ENCODE measurements around the gene CEP89. TPM values are rescaled to one million over a fixed set of nuclear protein-coding genes. Genes with fewer than 3 reads are reported as not detected.
"Not testable (repeated sequence)": the region's sequence is repeated elsewhere in the genome, so short reads cannot be mapped to it uniquely, and the experiment has no call there.

Gene CEP89
- total and polyA plus RNA-seq, 5 experiments from 2014 or later: 6.8 to 17.8 (median 11.3) TPM

GRCh38 chr19:32832825-32833224, 138.9 kb downstream of the CEP89 start:
- H3K27me3 Mint-ChIP-seq, H3K9me3 Mint-ChIP-seq, H3K4me3 Mint-ChIP-seq, ATAC-seq, DNase-seq, H3K36me3 Mint-ChIP-seq, POLR2A ChIA-PET: not testable (repeated sequence)
- Mint-ChIP-seq H3K4me1 (peaks cover 0 to 16% (median 5%) of the 10 kb centered on the region in 4 donors), H3K27ac (peak overlapping the region in 1 of 10 donors; percentile 7)

- DNase-seq, H3K9me3 Mint-ChIP-seq, H3K4me3 Mint-ChIP-seq, H3K27me3 Mint-ChIP-seq, ATAC-seq, H3K36me3 Mint-ChIP-seq, POLR2A ChIA-PET: not testable (repeated sequence)
- Mint-ChIP-seq H3K4me1 (peaks cover 0 to 12% (median 5%) of the 10 kb centered on the region in 4 donors), H3K27ac (peak overlapping the region in 1 of 10 donors; percentile 79)
Measured at GRCh38 chr19:32832094-32832493, 139.7 kb downstream of the CEP89 start.

GRCh38 chr19:32831611-32832010, 140.1 kb downstream of the CEP89 start:
- Mint-ChIP-seq H3K36me3 (no peaks in the 10 kb centered on the region), H3K27me3 (peaks cover 0 to 2% (median 0%) of the 10 kb centered on the region in 5 donors), H3K4me1 (peaks cover 0 to 12% (median 4%) of the 10 kb centered on the region in 4 donors), H3K4me3 (no peak overlapping the region), H3K27ac (peak overlapping the region in 1 of 10 donors; percentile 79), H3K9me3 (no peaks in the 10 kb centered on the region)
- no peak for DNase-seq
- POLR2A ChIA-PET: interaction anchor here (0.6 kb wide), 1 partner anchor 252 kb away, joined by 4 read pairs; no protein-coding TSS in a partner anchor
- no peak for ATAC-seq

- no peaks in the 10 kb centered on the region for H3K9me3 Mint-ChIP-seq
- H3K4me1 Mint-ChIP-seq: peaks cover 0 to 12% (median 4%) of the 10 kb centered on the region in 4 donors
- H3K27ac Mint-ChIP-seq: no peak overlapping the region
- ATAC-seq: no peak
- H3K27me3 Mint-ChIP-seq: peaks cover 0 to 2% (median 0%) of the 10 kb centered on the region in 5 donors
- DNase-seq: no peak
- no peak overlapping the region for H3K4me3 Mint-ChIP-seq
- no peaks in the 10 kb centered on the region for H3K36me3 Mint-ChIP-seq
- POLR2A ChIA-PET: no interaction called here
Measured at GRCh38 chr19:32830231-32831014, 141.3 kb downstream of the CEP89 start.

- ATAC-seq: no peak
- peak overlapping the region in 3 of 10 donors; percentile 13 to 60 (median 55) for H3K27ac Mint-ChIP-seq
- no peaks in the 10 kb centered on the region for H3K36me3 Mint-ChIP-seq
- DNase-seq: no peak
- peaks cover 0 to 15% (median 7%) of the 10 kb centered on the region in 4 donors for H3K4me1 Mint-ChIP-seq
- H3K9me3 Mint-ChIP-seq: no peaks in the 10 kb centered on the region
- POLR2A ChIA-PET: interaction anchor here (0.6 kb wide), 1 partner anchor 249 kb away, joined by 3 read pairs; no protein-coding TSS in a partner anchor
- H3K4me3 Mint-ChIP-seq: peak overlapping the region in 7 of 10 donors; percentile 33 to 80 (median 52)
- H3K27me3 Mint-ChIP-seq: peaks cover 0 to 9% (median 4%) of the 10 kb centered on the region in 5 donors
Measured at GRCh38 chr19:32829345-32829896, 142.3 kb downstream of the CEP89 start.

- H3K36me3 Mint-ChIP-seq: no peaks in the 10 kb centered on the region
- DNase-seq: no peak
- no peak for ATAC-seq
- H3K9me3 Mint-ChIP-seq: no peaks in the 10 kb centered on the region
- peak overlapping the region in 4 of 10 donors; percentile 13 to 60 (median 56) for H3K27ac Mint-ChIP-seq
- POLR2A ChIA-PET: interaction anchor here (0.6 kb wide), 1 partner anchor 249 kb away, joined by 3 read pairs; no protein-coding TSS in a partner anchor
- peaks cover 0 to 12% (median 4%) of the 10 kb centered on the region in 5 donors for H3K27me3 Mint-ChIP-seq
- H3K4me1 Mint-ChIP-seq: peaks cover 0 to 18% (median 7%) of the 10 kb centered on the region in 4 donors
- H3K4me3 Mint-ChIP-seq: peak overlapping the region in 8 of 10 donors; percentile 33 to 80 (median 54)
Measured at GRCh38 chr19:32828643-32829344, 143.0 kb downstream of the CEP89 start.

GRCh38 chr19:32828139-32828538, 143.6 kb downstream of the CEP89 start:
- ATAC-seq (no peak), DNase-seq (no peak)
- Mint-ChIP-seq H3K36me3 (no peaks in the 10 kb centered on the region), H3K9me3 (no peaks in the 10 kb centered on the region), H3K4me3 (no peak overlapping the region), H3K27ac (peak overlapping the region in 1 of 10 donors; percentile 11), H3K4me1 (peaks cover 0 to 20% (median 8%) of the 10 kb centered on the region in 4 donors), H3K27me3 (peaks cover 0 to 18% (median 6%) of the 10 kb centered on the region in 5 donors)
- POLR2A ChIA-PET: no interaction called here

Other genes with a start within 250 kb of the CEP89 start
- 1 to 10 TPM in 1 of 2 experiments, under 1 TPM in 1; 0.93 to 1.5 TPM for gene SLC7A9, start 102.2 kb downstream of the CEP89 start, total RNA-seq
- gene SLC7A9, start 102.2 kb downstream of the CEP89 start, polyA plus RNA-seq: not detected
- 1 to 10 TPM; 1.3 to 2.0 TPM for gene FAAP24, start 284 bp upstream of the CEP89 start, total RNA-seq
- 1 to 10 TPM; 1.5 to 4.6 (median 1.9) TPM for gene FAAP24, start 284 bp upstream of the CEP89 start, polyA plus RNA-seq
- 1 to 10 TPM; 1.8 to 2.8 TPM for gene RHPN2, start 92.9 kb upstream of the CEP89 start, total RNA-seq
- 1 to 10 TPM in 2 of 3 donors, under 1 TPM in 1; 0.06 to 2.7 (median 1.1) TPM for gene RHPN2, start 92.9 kb upstream of the CEP89 start, polyA plus RNA-seq
- gene GPATCH1, start 109.2 kb upstream of the CEP89 start, total RNA-seq: 10 to 100 TPM; 18.3 to 21.7 TPM
- 1 to 10 TPM; 3.9 to 6.4 (median 5.0) TPM for gene GPATCH1, start 109.2 kb upstream of the CEP89 start, polyA plus RNA-seq
- gene WDR88, start 160.2 kb upstream of the CEP89 start, total RNA-seq: under 1 TPM in 1 of 2 experiments, not detected in 1; 0.60 TPM
- under 1 TPM; 0.10 to 0.27 (median 0.12) TPM for gene WDR88, start 160.2 kb upstream of the CEP89 start, polyA plus RNA-seq
- not detected for gene LRP3, start 222.4 kb upstream of the CEP89 start, total RNA-seq
- not detected for gene LRP3, start 222.4 kb upstream of the CEP89 start, polyA plus RNA-seq

Data from naive thymus-derived CD8-positive, alpha-beta T cell (primary cell).